Gastroesophageal sphincter (tissue), 3 donors: Measurements from ENCODE around the gene GDF7.

Experiments used
- CTCF ChIP-seq, 4 experiments: fragments of 200-600 bp in 2 of 4; fragments of 450-650 bp in 2 of 4; sonication (generic) in 1 of 4; IDR thresholded peaks; one replicate each; pipeline ENCODE4 v1.5.1; 2017 to 2019; ENCODE audit warnings: antibody characterized with exemption in 4 of 4, mild to moderate bottlenecking in 2 of 4, moderate library complexity in 2 of 4
- EP300 ChIP-seq: sonication (generic); formaldehyde crosslinking; IDR thresholded peaks from one replicate; pipeline ENCODE4 v1.6.1; 2017; ENCODE audit warnings: antibody characterized with exemption, mild to moderate bottlenecking
- POLR2A ChIP-seq, 2 donors: fragments of 450-650 bp; IDR thresholded peaks; one replicate each; pipeline ENCODE4 v1.6.1; 2017; ENCODE audit warnings: antibody characterized with exemption in 2 of 2, mild to moderate bottlenecking in 2 of 2, moderate library complexity in 1 of 2
- POLR2AphosphoS5 ChIP-seq: sonication (generic); formaldehyde crosslinking; IDR thresholded peaks from one replicate; pipeline ENCODE4 v1.6.1; 2017; ENCODE audit warnings: antibody characterized with exemption

GRCh38 chr2:20643060-20643459 lies 23.9 kb upstream of the GDF7 start:
- TF ChIP-seq CTCF (IDR thresholded peaks at IDR 0.05) (no peak), POLR2A (IDR thresholded peaks at IDR 0.05) (no peak), POLR2AphosphoS5 (no peak), EP300 (no peak)
